ENCODE results near the gene AKAP11. TPM values are rescaled to one million over a fixed set of nuclear protein-coding genes. Genes with fewer than 3 reads are reported as not detected.
A peak's percentile ranks its signal among the peaks of the same experiment; 100 is the strongest.

AKAP11 gene
- total and polyA plus RNA-seq, 2 experiments from 2014 or later: 4.3 to 21.6 TPM

DNA sequence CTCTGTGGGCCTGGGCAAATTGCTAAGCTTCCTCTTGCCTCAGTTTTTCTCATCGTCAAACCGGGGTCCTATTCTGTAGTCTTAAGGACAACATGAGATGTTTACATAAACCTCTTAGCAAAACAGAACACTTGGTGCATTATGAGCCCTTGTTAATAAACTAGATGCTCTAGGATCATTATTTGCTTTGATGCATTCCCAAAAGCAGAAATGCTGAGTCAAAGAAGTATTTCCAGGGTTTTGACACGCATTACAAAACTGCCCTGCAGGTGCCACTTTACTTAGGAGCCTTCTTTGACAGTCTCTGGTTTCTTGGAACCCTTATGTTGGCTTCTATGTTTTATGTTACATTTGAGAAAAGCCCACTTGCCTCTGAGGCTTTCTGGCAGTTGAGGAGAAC is 12.1 kb downstream of the AKAP11 start:
- Histone ChIP-seq H3K4me1 (ENCODE audit: insufficient read depth) (peaks cover 19% of the 10 kb centered on the region), H3K27ac (ENCODE audit: low read depth) (no peak overlapping the region), H3K9me2 (ENCODE audit: insufficient read depth) (no peaks in the 10 kb centered on the region), H3K36me3 (ENCODE audit: insufficient read depth) (peaks cover 8% of the 10 kb centered on the region; the same call in 1 of the 2 replicates), H3K4me3 (no peak overlapping the region), H3K4me2 (peak overlapping the region; percentile 19; the same call in 1 of the 2 replicates), H3K79me2 (replicated peaks; ENCODE audit: insufficient read depth) (peaks cover 64% of the 10 kb centered on the region), H3F3A (replicated peaks; ENCODE audit: low read depth) (no peaks in the 10 kb centered on the region), H2AFZ (no peak overlapping the region), H3K27me3 (ENCODE audit: insufficient read depth) (no peaks in the 10 kb centered on the region), H4K20me1 (replicated peaks; ENCODE audit: insufficient read depth) (peaks cover 9% of the 10 kb centered on the region; the same call in 1 of the 2 replicates)
- TF ChIP-seq NANOG (IDR thresholded peaks at IDR 0.05; ENCODE audit: borderline replicate concordance) (no peak), ZNF331 (CRISPR knock-in tag; IDR thresholded peaks at IDR 0.05; ENCODE audit: low read depth) (no peak), JUNB (IDR thresholded peaks at IDR 0.05; ENCODE audit: unreplicated experiment) (no peak), POLR2AphosphoS5 (IDR thresholded peaks at IDR 0.05; ENCODE audit: low read depth) (no peak), CREB1 (CRISPR knock-in tag; IDR thresholded peaks at IDR 0.05; ENCODE audit: low read depth) (no peak)
- TF ChIP-seq, protein P1, sequence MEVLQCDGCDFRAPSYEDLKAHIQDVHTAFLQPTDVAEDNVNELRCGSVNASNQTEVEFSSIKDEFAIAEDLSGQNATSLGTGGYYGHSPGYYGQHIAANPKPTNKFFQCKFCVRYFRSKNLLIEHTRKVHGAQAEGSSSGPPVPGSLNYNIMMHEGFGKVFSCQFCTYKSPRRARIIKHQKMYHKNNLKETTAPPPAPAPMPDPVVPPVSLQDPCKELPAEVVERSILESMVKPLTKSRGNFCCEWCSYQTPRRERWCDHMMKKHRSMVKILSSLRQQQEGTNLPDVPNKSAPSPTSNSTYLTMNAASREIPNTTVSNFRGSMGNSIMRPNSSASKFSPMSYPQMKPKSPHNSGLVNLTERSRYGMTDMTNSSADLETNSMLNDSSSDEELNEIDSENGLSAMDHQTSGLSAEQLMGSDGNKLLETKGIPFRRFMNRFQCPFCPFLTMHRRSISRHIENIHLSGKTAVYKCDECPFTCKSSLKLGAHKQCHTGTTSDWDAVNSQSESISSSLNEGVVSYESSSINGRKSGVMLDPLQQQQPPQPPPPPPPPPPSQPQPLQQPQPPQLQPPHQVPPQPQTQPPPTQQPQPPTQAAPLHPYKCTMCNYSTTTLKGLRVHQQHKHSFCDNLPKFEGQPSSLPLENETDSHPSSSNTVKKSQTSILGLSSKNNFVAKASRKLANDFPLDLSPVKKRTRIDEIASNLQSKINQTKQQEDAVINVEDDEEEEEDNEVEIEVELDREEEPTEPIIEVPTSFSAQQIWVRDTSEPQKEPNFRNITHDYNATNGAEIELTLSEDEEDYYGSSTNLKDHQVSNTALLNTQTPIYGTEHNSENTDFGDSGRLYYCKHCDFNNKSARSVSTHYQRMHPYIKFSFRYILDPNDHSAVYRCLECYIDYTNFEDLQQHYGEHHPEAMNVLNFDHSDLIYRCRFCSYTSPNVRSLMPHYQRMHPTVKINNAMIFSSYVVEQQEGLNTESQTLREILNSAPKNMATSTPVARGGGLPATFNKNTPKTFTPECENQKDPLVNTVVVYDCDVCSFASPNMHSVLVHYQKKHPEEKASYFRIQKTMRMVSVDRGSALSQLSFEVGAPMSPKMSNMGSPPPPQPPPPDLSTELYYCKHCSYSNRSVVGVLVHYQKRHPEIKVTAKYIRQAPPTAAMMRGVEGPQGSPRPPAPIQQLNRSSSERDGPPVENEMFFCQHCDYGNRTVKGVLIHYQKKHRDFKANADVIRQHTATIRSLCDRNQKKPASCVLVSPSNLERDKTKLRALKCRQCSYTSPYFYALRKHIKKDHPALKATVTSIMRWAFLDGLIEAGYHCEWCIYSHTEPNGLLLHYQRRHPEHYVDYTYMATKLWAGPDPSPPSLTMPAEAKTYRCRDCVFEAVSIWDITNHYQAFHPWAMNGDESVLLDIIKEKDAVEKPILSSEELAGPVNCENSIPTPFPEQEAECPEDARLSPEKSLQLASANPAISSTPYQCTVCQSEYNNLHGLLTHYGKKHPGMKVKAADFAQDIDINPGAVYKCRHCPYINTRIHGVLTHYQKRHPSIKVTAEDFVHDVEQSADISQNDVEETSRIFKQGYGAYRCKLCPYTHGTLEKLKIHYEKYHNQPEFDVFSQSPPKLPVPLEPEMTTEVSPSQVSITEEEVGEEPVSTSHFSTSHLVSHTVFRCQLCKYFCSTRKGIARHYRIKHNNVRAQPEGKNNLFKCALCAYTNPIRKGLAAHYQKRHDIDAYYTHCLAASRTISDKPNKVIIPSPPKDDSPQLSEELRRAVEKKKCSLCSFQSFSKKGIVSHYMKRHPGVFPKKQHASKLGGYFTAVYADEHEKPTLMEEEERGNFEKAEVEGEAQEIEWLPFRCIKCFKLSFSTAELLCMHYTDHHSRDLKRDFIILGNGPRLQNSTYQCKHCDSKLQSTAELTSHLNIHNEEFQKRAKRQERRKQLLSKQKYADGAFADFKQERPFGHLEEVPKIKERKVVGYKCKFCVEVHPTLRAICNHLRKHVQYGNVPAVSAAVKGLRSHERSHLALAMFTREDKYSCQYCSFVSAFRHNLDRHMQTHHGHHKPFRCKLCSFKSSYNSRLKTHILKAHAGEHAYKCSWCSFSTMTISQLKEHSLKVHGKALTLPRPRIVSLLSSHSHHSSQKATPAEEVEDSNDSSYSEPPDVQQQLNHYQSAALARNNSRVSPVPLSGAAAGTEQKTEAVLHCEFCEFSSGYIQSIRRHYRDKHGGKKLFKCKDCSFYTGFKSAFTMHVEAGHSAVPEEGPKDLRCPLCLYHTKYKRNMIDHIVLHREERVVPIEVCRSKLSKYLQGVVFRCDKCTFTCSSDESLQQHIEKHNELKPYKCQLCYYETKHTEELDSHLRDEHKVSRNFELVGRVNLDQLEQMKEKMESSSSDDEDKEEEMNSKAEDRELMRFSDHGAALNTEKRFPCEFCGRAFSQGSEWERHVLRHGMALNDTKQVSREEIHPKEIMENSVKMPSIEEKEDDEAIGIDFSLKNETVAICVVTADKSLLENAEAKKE (CRISPR knock-in tag; IDR thresholded peaks at IDR 0.05): no peak
- TF ChIP-seq, protein P2, sequence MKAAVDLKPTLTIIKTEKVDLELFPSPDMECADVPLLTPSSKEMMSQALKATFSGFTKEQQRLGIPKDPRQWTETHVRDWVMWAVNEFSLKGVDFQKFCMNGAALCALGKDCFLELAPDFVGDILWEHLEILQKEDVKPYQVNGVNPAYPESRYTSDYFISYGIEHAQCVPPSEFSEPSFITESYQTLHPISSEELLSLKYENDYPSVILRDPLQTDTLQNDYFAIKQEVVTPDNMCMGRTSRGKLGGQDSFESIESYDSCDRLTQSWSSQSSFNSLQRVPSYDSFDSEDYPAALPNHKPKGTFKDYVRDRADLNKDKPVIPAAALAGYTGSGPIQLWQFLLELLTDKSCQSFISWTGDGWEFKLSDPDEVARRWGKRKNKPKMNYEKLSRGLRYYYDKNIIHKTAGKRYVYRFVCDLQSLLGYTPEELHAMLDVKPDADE (IDR thresholded peaks at IDR 0.05): no peak
- Mint-ChIP-seq H3K9me3 (no peaks in the 10 kb centered on the region), H3K27me3 (ENCODE audit: insufficient read depth, low read depth, poor library complexity) (no peaks in the 10 kb centered on the region), H3K4me3 (no peak overlapping the region), H3K36me3 (ENCODE audit: low read depth) (peaks cover 18% of the 10 kb centered on the region; the same call in 2 of the 3 replicates), H3K4me1 (peaks cover 28% of the 10 kb centered on the region), H3K27ac (peak overlapping the region; percentile 89)
- DNase-seq (ENCODE audit: low spot score) (peak; percentile 34), ATAC-seq (no peak)
